HepG2 (cell line): Measurements from ENCODE around the gene ZFAND2B. TPM values are rescaled to one million over a fixed set of nuclear protein-coding genes. Genes with fewer than 3 reads are reported as not detected.

ENCODE experiments used
- CBX2 ChIP-seq, 2 experiments: fragments of 200-600 bp in 1 of 2; sonication (generic); formaldehyde crosslinking in 1 of 2; IDR thresholded peaks; 2 replicates each; pipeline versions ENCODE4 v1.7.0 to v1.8.1; 2018 to 2022; ENCODE audit warnings: low read depth in 2 of 2, low read length in 1 of 2, mild to moderate bottlenecking in 1 of 2, missing genetic modification reagents in 1 of 2
- DR1 ChIP-seq: sonication (generic); formaldehyde crosslinking; IDR thresholded peaks from 2 replicates; pipeline ENCODE4 v1.8.0; 2021; ENCODE audit warnings: mild to moderate bottlenecking, missing genetic modification reagents, inconsistent platforms
- RNF2 ChIP-seq: fragments of 450-650 bp; conservative IDR thresholded peaks from 2 replicates; pipeline ENCODE4 v1.6.1; 2016; ENCODE audit warnings: low read depth
- ZNF12 ChIP-seq: sonication (generic); formaldehyde crosslinking; IDR thresholded peaks from 2 replicates; pipeline ENCODE4 v1.5.0; 2020; ENCODE audit warnings: missing genetic modification reagents
- ZNF747 ChIP-seq: sonication (generic); formaldehyde crosslinking; IDR thresholded peaks from 2 replicates; pipeline ENCODE4 v1.8.1; 2023; ENCODE audit warnings: missing genetic modification reagents, mild to moderate bottlenecking, borderline replicate concordance
- ZNF781 ChIP-seq: sonication (generic); formaldehyde crosslinking; IDR thresholded peaks from 2 replicates; pipeline ENCODE4 v1.5.1; 2020; ENCODE audit warnings: borderline replicate concordance, mild to moderate bottlenecking, missing genetic modification reagents; ENCODE audit errors: not compliant biosample characterization
- ZSCAN22 ChIP-seq: sonication (generic); formaldehyde crosslinking; IDR thresholded peaks from 2 replicates; pipeline ENCODE4 v1.4.0; 2020; ENCODE audit warnings: mild to moderate bottlenecking, missing genetic modification reagents
- polyA plus RNA-seq, 8 experiments: library from polyadenylated mRNA; depleted of rRNA in 3 of 8; stranded (reverse) in 7 of 8; unstranded in 1 of 8; fragments of >200 nt; fragmentation: Illumina TruSeq in 4 of 8; extraction: Trizol in 4 of 8; gene quantifications; 2 replicates each; pipeline versions ENCODE4 v1.2.1 to v1.2.3, GENCODE V29; 2011 to 2016; ENCODE audit warnings: low read depth in 4 of 8, missing spikeins in 1 of 8, mixed read lengths in 1 of 8; ENCODE audit not compliant: insufficient read depth in 1 of 8
- total RNA-seq, 5 experiments: library from RNA; depleted of rRNA; stranded (reverse); fragments of >200 nt; fragmentation: Illumina TruSeq; extraction: Trizol; gene quantifications; 2 replicates each; pipeline ENCODE4 v1.2.3, GENCODE V29; 2016; ENCODE audit warnings: low read depth in 1 of 5
- TF ChIP-seq, protein P1 (sequence below): sonication (generic); formaldehyde crosslinking; IDR thresholded peaks from 2 replicates; pipeline ENCODE4 v1.4.0; 2020; ENCODE audit warnings: mild to moderate bottlenecking, missing genetic modification reagents
- TF ChIP-seq, protein P2 (sequence below): sonication (generic); formaldehyde crosslinking; IDR thresholded peaks from 2 replicates; pipeline ENCODE4 v1.5.1; 2020; ENCODE audit warnings: mild to moderate bottlenecking, missing genetic modification reagents, borderline replicate concordance
- TF ChIP-seq, protein P3 (sequence below): sonication (generic); formaldehyde crosslinking; IDR thresholded peaks from 2 replicates; pipeline ENCODE4 v1.5.1; 2020; ENCODE audit warnings: mild to moderate bottlenecking, missing genetic modification reagents
- TF ChIP-seq, protein P4 (sequence below): sonication (generic); formaldehyde crosslinking; IDR thresholded peaks from 2 replicates; pipeline ENCODE4 v1.4.0; 2020; ENCODE audit warnings: mild to moderate bottlenecking, missing genetic modification reagents
- TF ChIP-seq, protein P5 (sequence below): sonication (generic); formaldehyde crosslinking; IDR thresholded peaks from 2 replicates; pipeline ENCODE4 v1.8.0; 2022; ENCODE audit warnings: mild to moderate bottlenecking, missing genetic modification reagents, moderate library complexity
- TF ChIP-seq, protein P6 (sequence below): sonication (generic); formaldehyde crosslinking; IDR thresholded peaks from 2 replicates; pipeline ENCODE4 v1.9.0; 2021; ENCODE audit warnings: missing genetic modification reagents, mild to moderate bottlenecking, borderline replicate concordance

Gene ZFAND2B
- total and polyA plus RNA-seq, 2 of the 13 experiments (the other 11 are each of a cell fraction or from before 2014, with no cell fraction given): 53.3 to 115 TPM

DNA sequence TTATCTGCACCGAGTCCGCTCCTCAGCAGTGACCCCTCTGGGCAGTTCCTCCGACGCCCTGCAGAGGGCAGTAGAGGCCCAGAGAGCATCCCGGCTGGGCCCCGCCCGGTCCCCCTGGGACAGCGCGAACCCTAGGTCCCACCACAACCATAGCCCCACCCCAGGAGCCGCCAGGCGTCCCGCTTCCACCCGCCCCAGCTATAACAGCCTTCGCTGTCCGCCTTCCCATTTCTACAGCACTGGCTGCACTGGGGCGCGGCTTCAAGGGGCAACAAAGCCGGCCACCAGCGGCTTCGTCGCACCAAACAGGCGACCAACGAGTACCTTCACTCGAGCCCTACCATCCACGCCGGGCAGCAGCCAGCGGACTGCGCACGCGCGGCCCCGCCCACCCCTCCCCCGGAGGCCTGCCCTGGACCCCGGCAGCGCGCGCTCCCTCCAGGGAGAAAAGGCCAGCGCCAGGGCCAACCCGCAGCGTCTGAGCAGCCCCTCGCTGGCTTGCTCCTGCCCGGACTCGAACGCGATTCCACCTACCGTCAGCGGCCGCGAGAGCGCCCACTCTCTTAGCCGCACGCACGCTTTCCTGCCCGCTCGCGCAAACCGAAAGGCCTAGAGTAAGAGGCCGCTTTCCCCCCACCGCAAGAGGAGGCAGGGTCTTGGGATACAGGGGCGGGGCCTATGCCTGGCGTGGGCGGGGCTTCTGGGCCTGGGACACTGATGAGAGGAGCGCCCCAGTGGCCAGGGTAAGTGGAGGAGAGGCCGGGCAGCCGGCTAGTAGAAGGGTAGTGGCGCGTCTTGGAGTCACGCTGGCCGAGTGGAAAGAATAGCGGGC lies 46.2 kb upstream of the ZFAND2B start, which contains the start of gene NHEJ1 (continued):
- TF ChIP-seq, protein P1, sequence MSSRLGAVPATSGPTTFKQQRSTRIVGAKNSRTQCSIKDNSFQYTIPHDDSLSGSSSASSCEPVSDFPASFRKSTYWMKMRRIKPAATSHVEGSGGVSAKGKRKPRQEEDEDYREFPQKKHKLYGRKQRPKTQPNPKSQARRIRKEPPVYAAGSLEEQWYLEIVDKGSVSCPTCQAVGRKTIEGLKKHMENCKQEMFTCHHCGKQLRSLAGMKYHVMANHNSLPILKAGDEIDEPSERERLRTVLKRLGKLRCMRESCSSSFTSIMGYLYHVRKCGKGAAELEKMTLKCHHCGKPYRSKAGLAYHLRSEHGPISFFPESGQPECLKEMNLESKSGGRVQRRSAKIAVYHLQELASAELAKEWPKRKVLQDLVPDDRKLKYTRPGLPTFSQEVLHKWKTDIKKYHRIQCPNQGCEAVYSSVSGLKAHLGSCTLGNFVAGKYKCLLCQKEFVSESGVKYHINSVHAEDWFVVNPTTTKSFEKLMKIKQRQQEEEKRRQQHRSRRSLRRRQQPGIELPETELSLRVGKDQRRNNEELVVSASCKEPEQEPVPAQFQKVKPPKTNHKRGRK: no peak
- TF ChIP-seq CBX2 (IDR thresholded peaks at IDR 0.05; ENCODE audit: low read depth, low read length) (no peak), CBX2 (CRISPR knock-in tag; IDR thresholded peaks at IDR 0.05; ENCODE audit: low read depth) (no peak), ZNF12 (CRISPR knock-in tag) (no peak; the same call in 1 of the 2 replicates), RNF2 (peak; percentile 59; the same call in 1 of the 2 replicates), DR1 (CRISPR knock-in tag) (peak; percentile 80), ZSCAN22 (CRISPR knock-in tag) (no peak), ZNF781 (CRISPR knock-in tag) (peak; percentile 82), ZNF747 (CRISPR knock-in tag) (peak; percentile 96)
- TF ChIP-seq, protein P2, sequence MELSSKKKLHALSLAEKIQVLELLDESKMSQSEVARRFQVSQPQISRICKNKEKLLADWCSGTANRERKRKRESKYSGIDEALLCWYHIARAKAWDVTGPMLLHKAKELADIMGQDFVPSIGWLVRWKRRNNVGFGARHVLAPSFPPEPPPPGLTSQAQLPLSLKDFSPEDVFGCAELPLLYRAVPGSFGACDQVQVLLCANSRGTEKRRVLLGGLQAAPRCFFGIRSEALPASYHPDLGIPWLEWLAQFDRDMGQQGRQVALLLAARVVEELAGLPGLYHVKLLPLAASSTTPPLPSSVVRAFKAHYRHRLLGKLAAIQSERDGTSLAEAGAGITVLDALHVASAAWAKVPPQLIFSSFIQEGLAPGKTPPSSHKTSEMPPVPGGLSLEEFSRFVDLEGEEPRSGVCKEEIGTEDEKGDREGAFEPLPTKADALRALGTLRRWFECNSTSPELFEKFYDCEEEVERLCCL: 0 out of 2 replicates have a peak, but pooled peaks have one; percentile 70
- TF ChIP-seq, protein P3, sequence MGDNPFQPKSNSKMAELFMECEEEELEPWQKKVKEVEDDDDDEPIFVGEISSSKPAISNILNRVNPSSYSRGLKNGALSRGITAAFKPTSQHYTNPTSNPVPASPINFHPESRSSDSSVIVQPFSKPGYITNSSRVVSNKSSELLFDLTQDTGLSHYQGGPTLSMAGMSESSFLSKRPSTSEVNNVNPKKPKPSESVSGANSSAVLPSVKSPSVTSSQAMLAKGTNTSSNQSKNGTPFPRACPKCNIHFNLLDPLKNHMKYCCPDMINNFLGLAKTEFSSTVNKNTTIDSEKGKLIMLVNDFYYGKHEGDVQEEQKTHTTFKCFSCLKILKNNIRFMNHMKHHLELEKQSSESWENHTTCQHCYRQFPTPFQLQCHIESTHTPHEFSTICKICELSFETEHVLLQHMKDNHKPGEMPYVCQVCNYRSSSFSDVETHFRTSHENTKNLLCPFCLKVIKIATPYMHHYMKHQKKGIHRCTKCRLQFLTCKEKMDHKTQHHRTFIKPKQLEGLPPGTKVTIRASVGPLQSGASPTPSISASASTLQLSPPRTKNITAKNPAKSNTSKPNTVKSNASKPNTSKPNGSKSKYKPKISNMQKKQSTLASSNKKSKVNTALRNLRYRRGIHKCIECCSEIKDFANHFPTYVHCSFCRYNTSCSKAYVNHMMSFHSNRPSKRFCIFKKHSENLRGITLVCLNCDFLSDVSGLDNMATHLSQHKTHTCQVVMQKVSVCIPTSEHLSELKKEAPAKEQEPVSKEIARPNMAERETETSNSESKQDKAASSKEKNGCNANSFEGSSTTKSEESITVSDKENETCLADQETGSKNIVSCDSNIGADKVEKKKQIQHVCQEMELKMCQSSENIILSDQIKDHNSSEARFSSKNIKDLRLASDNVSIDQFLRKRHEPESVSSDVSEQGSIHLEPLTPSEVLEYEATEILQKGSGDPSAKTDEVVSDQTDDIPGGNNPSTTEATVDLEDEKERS (CRISPR knock-in tag): peak; percentile 66; the same call in 1 of the 2 replicates
- TF ChIP-seq, protein P4, sequence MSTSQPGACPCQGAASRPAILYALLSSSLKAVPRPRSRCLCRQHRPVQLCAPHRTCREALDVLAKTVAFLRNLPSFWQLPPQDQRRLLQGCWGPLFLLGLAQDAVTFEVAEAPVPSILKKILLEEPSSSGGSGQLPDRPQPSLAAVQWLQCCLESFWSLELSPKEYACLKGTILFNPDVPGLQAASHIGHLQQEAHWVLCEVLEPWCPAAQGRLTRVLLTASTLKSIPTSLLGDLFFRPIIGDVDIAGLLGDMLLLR (CRISPR knock-in tag): peak; percentile 14; the same call in 1 of the 2 replicates
- TF ChIP-seq, protein P5, sequence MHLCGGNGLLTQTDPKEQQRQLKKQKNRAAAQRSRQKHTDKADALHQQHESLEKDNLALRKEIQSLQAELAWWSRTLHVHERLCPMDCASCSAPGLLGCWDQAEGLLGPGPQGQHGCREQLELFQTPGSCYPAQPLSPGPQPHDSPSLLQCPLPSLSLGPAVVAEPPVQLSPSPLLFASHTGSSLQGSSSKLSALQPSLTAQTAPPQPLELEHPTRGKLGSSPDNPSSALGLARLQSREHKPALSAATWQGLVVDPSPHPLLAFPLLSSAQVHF (CRISPR knock-in tag): peak; percentile 65; the same call in 1 of the 2 replicates
- TF ChIP-seq, protein P6, sequence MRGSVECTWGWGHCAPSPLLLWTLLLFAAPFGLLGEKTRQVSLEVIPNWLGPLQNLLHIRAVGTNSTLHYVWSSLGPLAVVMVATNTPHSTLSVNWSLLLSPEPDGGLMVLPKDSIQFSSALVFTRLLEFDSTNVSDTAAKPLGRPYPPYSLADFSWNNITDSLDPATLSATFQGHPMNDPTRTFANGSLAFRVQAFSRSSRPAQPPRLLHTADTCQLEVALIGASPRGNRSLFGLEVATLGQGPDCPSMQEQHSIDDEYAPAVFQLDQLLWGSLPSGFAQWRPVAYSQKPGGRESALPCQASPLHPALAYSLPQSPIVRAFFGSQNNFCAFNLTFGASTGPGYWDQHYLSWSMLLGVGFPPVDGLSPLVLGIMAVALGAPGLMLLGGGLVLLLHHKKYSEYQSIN (CRISPR knock-in tag): no peak
